Measurements from ENCODE around the gene TRIM47.
A peak's percentile ranks its signal among the peaks of the same experiment; 100 is the strongest.
"Not testable (repeated sequence)": the region's sequence is repeated elsewhere in the genome, so short reads cannot be mapped to it uniquely, and the experiment has no call there.

The TRIM47 gene

GRCh38 chr17:75891022-75891604 lies 12.7 kb upstream of the TRIM47 start:
- DNase-seq, result no peak

DNA sequence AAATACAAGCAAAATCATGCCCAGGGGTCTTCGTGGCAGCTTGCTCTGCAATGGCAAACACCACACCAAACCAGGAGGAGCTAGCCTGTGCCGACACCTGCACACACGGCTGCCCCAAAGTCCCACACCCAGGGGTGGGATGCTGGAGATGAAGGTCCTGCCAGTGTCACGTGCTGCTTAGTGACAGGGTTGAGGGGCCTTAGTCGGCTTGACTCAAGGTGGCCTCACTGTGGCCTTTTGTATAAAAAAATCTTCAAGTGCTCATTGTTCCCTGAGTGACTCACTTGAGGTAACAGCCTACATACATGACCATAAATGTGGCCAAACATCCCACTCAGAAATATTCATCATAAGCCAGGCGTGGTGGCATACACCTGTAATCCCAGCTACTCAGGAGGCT lies 11.1 kb upstream of the TRIM47 start:
- no peak for DNase-seq

DNA sequence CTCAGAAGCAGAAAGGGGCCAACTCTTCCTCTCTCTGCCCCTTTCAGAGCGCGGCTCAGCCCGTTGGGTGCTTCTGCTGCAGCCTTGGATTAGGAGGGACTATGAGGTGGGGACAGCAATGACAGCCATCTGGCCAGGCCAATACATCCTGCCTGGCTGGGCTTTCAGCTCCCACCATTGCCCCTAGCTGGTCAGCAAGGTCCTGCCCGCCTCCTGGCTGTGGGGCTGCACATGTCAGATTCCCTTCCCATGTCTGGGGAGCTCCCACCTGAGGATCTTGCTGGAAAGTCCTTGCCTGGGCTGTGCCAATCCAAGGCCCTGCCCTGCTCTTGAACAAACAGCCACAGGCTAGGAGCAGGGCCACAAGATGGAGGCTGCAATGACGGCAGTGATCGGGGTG lies 10.1 kb upstream of the TRIM47 start:
- DNase-seq, result no peak

- DNase-seq, result peak; percentile 39
Measured at GRCh38 chr17:75885860-75886259, 7.5 kb upstream of the TRIM47 start.

GRCh38 chr17:75885431-75885830 lies 7.0 kb upstream of the TRIM47 start:
- no peak for DNase-seq

DNA sequence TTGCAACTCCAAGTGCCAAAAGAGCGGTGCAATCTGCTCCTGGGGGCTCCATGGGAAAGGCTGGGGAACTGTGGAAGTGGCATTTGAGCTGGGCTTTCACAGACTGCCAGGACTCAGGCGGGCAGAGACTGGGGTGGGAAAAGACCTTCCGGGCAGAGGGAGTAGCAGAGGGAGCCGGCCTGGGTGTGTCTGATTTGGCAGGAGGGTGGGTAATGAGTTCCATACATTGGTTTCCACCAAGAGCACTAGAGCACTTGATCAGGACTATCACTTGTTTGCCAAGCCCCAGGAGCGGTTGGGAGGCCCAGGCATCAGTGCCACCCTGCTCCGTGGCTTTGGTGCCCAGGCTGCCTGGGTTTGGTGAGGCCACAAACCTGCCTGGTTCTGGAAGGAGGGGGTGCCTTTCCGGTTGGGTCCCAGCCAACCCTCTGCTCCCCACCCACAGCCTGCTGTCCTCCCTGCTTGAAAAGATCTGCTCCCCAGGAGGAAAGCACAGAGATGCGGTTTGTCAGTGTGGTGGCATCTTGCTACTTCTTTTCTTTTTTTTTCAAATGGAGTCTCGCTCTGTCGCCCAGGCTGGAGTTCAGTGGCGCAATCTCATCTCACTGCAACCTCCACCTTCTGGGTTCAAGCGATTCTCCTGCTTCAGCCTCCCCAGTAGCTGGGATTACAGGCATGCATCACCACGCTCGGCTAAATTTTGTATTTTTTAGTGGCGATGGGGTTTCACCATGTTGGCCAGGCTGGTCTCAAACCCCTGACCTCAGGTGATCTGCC lies 3.5 kb upstream of the TRIM47 start:
- no peak for DNase-seq

- DNase-seq, result no peak
Measured at GRCh38 chr17:75880266-75880665, 1.9 kb upstream of the TRIM47 start.

DNA sequence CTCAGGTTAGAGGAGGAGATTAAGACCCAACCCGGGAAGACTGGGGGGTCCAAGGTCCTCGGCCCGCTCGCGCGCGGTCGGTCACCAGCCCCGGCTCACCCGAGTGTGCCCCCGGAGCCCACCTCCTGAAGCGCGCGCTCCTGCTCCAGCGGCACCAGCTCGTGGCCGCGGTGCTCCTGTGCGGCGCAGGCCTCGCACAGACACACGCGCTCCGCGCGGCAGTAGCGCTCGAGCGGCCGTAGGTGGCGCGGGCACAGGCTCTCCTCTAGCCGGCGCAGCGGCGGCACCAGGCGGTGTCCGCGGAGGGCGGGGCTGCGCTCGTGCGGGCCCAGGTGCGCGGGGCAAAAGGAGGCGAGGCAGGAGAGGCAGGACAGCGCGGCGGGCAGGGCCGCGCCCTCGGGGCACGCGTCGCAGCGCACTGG lies 618 bp downstream of the TRIM47 start:
- DNase-seq, result peak; percentile 69

GRCh38 chr17:75876938-75877751 lies 1.2 kb downstream of the TRIM47 start:
- DNase-seq, result no peak

- no peak for DNase-seq
Measured at GRCh38 chr17:75876190-75876937, 2.0 kb downstream of the TRIM47 start.

- no peak for DNase-seq
Measured at GRCh38 chr17:75875940-75876189, 2.5 kb downstream of the TRIM47 start.

GRCh38 chr17:75875182-75875939 lies 3.0 kb downstream of the TRIM47 start:
- DNase-seq, result no peak

DNA sequence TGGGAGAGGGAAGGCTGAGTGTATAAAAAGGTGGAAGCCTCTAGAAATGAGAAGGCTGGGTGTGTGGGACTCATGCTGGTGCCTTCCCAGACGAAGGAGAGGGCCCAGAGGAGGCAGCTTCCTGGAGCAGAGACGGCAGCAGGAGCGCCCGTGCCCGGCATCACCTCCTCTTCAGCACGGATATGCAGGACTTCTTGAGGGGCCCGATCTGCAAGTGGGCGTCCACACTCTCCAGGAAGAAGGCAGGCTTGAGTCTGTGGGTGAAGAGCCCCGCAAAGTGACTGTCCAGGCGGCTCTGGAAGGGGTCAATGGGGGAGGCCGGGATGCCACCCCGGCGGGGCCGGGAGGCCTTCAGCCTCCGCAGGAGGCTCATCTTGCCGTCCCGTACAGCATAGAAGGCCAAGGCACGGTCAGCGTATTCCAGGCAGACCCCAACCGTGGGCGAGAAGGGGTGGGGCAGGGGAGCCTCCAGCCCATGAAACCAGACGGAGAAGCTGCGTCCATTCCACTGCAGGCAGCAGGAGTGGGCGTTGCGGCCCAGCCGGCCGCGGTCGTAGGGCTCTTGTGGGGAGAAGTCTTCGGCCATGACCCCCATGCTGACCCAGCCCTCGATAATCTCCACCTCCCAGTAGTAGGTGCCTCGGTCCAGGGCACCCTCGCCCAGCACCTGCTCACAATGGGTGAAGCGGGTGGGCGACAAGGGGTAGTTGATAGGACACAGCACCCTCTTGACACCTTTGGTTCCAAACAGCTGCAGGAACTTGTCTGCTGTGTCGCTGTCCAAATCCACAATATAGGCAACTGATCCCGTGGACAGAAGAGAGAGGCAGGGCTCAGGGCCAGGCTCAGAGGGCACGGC lies 3.8 kb downstream of the TRIM47 start:
- no peak for DNase-seq

- no peak for DNase-seq
Measured at GRCh38 chr17:75873587-75874322, 4.6 kb downstream of the TRIM47 start.

DNA sequence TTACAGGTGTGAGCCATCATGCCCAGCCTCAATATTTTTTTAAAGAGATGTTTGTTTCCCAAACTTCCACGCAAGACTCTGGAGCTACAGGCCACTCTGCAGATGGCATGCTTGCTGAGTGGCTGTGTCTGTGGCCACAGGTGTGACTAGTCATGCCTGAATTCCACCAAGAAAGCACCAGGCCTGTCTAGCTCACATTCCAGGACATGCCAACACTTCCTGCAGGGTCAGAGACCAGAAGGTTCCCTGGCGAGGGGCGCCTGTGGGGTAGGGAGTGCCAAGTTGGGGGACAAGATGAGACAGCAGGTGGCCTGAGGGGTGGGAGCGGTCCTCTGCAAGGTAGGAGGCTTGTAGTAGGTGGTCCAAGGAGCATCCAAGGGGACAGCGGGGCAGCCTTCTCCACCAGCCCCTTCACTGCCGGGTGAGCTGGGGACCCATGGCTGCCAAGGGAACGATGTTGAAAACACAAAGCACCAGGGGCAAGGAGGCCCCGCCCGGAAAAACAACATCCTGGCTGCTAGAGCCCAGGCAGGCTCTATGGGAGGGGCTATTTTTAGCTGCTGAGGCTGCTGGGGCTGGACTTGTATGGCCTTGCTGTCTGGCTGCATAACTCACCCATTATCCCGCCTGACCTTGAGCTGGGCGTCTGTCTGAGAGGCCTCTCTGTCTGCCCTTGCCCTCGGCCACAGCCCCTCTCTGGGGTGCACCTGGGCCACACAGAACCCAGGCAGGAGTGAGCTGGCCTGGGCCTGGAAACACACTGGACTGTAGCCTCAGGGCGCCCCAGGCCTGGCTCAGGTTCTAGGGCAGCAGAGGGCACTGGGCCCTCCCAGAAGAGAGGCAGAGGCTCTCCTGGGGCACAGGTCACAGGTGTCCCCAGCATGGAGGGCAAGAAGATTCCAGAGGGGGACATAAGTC lies 5.7 kb downstream of the TRIM47 start:
- DNase-seq, result no peak

DNA sequence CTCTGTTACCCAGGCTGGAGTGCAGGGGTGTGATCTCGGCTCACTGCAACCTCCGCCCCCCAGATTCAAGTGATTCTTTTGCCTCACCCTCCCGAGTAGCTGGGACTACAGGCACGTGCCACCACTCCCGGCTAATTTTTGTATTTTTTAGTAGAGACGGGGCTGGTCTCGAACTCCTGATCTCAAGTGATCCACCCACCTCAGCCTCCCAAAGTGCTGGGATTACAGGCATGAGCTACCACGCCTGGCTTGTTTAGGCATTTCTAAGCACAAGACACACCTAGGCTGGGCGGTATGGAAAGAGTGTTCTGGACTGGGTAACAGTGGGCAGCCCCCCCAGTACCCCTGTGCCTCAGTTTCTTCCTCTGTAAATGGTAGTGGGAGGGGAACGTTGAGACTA lies 8.2 kb downstream of the TRIM47 start:
- DNase-seq, result not testable (repeated sequence)

- DNase-seq, result no peak
Measured at GRCh38 chr17:75869282-75870141, 8.9 kb downstream of the TRIM47 start.

- not testable (repeated sequence) for DNase-seq
Measured at GRCh38 chr17:75868730-75869281, 9.6 kb downstream of the TRIM47 start.
